ENCODE data around the gene DOCK2.

- TF ChIP-seq, protein P1, sequence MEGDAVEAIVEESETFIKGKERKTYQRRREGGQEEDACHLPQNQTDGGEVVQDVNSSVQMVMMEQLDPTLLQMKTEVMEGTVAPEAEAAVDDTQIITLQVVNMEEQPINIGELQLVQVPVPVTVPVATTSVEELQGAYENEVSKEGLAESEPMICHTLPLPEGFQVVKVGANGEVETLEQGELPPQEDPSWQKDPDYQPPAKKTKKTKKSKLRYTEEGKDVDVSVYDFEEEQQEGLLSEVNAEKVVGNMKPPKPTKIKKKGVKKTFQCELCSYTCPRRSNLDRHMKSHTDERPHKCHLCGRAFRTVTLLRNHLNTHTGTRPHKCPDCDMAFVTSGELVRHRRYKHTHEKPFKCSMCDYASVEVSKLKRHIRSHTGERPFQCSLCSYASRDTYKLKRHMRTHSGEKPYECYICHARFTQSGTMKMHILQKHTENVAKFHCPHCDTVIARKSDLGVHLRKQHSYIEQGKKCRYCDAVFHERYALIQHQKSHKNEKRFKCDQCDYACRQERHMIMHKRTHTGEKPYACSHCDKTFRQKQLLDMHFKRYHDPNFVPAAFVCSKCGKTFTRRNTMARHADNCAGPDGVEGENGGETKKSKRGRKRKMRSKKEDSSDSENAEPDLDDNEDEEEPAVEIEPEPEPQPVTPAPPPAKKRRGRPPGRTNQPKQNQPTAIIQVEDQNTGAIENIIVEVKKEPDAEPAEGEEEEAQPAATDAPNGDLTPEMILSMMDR (IDR thresholded peaks at IDR 0.05; ENCODE audit: low read depth, low read length, poor library complexity, severe bottlenecking) = no peak
- no peak for TF ChIP-seq EZH2phosphoT487 (IDR thresholded peaks at IDR 0.05; ENCODE audit: borderline replicate concordance, low read length)
These were observed 123.2 kb downstream of the DOCK2 start for GRCh38 chr5:169760229-169760628.

All from DOHH2 (cell line).